Measurements from ENCODE around the gene FHOD3.

The FHOD3 gene

GRCh38 chr18:36476433-36476832 lies 178.9 kb downstream of the FHOD3 start:
- DNase-seq (ENCODE audit: insufficient read length, low spot score), result no peak
- TF ChIP-seq TAF1 (IDR thresholded peaks at IDR 0.05; ENCODE audit: low read depth, low read length), result no peak
- TF ChIP-seq PAX5 (IDR thresholded peaks at IDR 0.05; ENCODE audit: insufficient read depth, low read length, severe bottlenecking), result no peak
- FAIRE-seq, result no peak

GRCh38 chr18:36477776-36478175 lies 180.3 kb downstream of the FHOD3 start:
- TF ChIP-seq POLR2A (IDR thresholded peaks at IDR 0.05; ENCODE audit: low read depth, low read length) (no peak), SPI1 (IDR thresholded peaks at IDR 0.05; ENCODE audit: low read depth, low read length) (no peak), TAF1 (IDR thresholded peaks at IDR 0.05; ENCODE audit: low read depth, low read length) (no peak), PAX5 (IDR thresholded peaks at IDR 0.05; ENCODE audit: insufficient read depth, low read length, severe bottlenecking) (no peak), POU2F2 (IDR thresholded peaks at IDR 0.05; ENCODE audit: low read depth, low read length) (no peak), POLR2AphosphoS5 (IDR thresholded peaks at IDR 0.05; ENCODE audit: low read depth, low read length) (no peak)
- FAIRE-seq (no peak), DNase-seq (ENCODE audit: insufficient read length, low spot score) (no peak)

GRCh38 chr18:36481201-36481657 lies 183.7 kb downstream of the FHOD3 start:
- FAIRE-seq, result no peak
- TF ChIP-seq SPI1 (IDR thresholded peaks at IDR 0.05; ENCODE audit: low read depth, low read length) (no peak), POLR2A (IDR thresholded peaks at IDR 0.05; ENCODE audit: low read depth, low read length) (no peak), POU2F2 (IDR thresholded peaks at IDR 0.05; ENCODE audit: low read depth, low read length) (no peak), TAF1 (IDR thresholded peaks at IDR 0.05; ENCODE audit: low read depth, low read length) (no peak), PAX5 (IDR thresholded peaks at IDR 0.05; ENCODE audit: insufficient read depth, low read length, severe bottlenecking) (no peak), POLR2AphosphoS5 (IDR thresholded peaks at IDR 0.05; ENCODE audit: low read depth, low read length) (no peak)
- DNase-seq (ENCODE audit: insufficient read length, low spot score), result no peak

DNA sequence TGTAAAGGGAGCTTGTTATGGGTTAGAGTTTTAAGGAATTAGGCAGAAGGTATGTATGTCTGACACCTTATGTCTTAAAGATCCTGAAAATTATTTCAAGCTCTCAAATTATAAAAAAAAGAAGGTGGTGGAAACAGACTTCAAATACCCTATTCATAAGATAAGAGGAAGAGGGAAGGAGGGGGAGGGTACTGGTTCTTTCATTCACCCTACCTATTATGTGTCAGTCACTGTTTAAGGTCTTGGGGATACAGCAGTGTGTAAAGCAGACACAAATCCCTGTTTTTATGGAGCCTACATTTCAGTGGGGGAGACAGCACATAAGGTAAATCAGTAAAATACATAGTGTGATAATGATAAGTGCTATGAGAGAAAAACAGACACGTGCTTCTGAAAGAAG lies 184.4 kb downstream of the FHOD3 start:
- FAIRE-seq, result no peak
- DNase-seq (ENCODE audit: insufficient read length, low spot score), result no peak
- TF ChIP-seq PAX5 (IDR thresholded peaks at IDR 0.05; ENCODE audit: insufficient read depth, low read length, severe bottlenecking) (no peak), POU2F2 (IDR thresholded peaks at IDR 0.05; ENCODE audit: low read depth, low read length) (no peak), POLR2AphosphoS5 (IDR thresholded peaks at IDR 0.05; ENCODE audit: low read depth, low read length) (no peak)

GRCh38 chr18:36484591-36484990 lies 187.1 kb downstream of the FHOD3 start:
- FAIRE-seq, result no peak
- no peak for TF ChIP-seq POU2F2 (IDR thresholded peaks at IDR 0.05; ENCODE audit: low read depth, low read length)
- TF ChIP-seq PAX5 (IDR thresholded peaks at IDR 0.05; ENCODE audit: insufficient read depth, low read length, severe bottlenecking), result no peak
- no peak for TF ChIP-seq SPI1 (IDR thresholded peaks at IDR 0.05; ENCODE audit: low read depth, low read length)
- no peak for TF ChIP-seq POLR2A (IDR thresholded peaks at IDR 0.05; ENCODE audit: low read depth, low read length)
- no peak for TF ChIP-seq POLR2AphosphoS5 (IDR thresholded peaks at IDR 0.05; ENCODE audit: low read depth, low read length)
- no peak for TF ChIP-seq TAF1 (IDR thresholded peaks at IDR 0.05; ENCODE audit: low read depth, low read length)
- DNase-seq (ENCODE audit: insufficient read length, low spot score), result no peak

DNA sequence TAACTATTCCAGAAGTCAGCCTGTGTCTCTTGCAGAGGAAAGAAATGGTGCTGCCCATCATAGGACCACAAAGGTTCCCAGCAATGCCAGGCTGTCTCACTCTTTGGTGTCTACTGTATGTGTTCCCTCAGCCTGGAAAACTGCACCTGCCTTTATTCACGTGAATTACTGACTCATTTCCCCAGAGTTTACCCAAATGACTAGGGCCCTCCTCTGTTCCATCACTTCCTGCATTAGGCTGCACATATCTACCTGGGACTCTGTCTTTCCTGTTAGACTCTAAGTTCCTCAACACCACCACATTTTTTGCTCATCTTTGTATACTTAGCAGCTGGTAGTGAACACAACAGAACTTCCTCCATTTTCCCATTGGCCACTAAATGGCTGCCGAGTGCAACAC lies 188.3 kb downstream of the FHOD3 start:
- DNase-seq (ENCODE audit: insufficient read length, low spot score) (no peak), FAIRE-seq (no peak)
- TF ChIP-seq SPI1 (IDR thresholded peaks at IDR 0.05; ENCODE audit: low read depth, low read length) (no peak), POLR2A (IDR thresholded peaks at IDR 0.05; ENCODE audit: low read depth, low read length) (no peak), POU2F2 (IDR thresholded peaks at IDR 0.05; ENCODE audit: low read depth, low read length) (no peak), PAX5 (IDR thresholded peaks at IDR 0.05; ENCODE audit: insufficient read depth, low read length, severe bottlenecking) (no peak), TAF1 (IDR thresholded peaks at IDR 0.05; ENCODE audit: low read depth, low read length) (no peak), POLR2AphosphoS5 (IDR thresholded peaks at IDR 0.05; ENCODE audit: low read depth, low read length) (no peak)

GRCh38 chr18:36488131-36488530 lies 190.6 kb downstream of the FHOD3 start:
- FAIRE-seq (no peak), DNase-seq (ENCODE audit: insufficient read length, low spot score) (no peak)
- TF ChIP-seq SPI1 (IDR thresholded peaks at IDR 0.05; ENCODE audit: low read depth, low read length), result no peak
- TF ChIP-seq POLR2A (IDR thresholded peaks at IDR 0.05; ENCODE audit: low read depth, low read length), result no peak

DNA sequence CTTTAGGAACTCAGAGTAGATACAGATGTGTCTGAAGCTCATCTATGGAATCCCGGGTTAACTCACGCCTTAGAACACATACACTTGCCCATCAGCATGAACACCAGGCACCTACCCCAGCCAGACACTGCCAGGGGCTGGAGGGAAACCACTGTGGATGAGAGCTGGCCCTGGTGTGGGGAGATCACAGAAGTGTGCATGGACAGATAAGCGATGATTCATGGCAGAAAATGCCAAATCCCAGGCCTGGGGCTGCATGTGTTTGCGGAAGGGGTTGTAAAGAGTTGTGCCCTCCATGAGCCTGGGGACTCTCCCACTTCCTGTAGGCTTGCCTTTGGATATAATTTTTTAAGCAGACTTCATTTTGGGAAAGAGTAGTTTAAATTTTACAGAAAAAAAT lies 193.4 kb downstream of the FHOD3 start:
- FAIRE-seq (no peak), DNase-seq (ENCODE audit: insufficient read length, low spot score) (no peak)
- no peak for TF ChIP-seq POLR2AphosphoS5 (IDR thresholded peaks at IDR 0.05; ENCODE audit: low read depth, low read length)
- TF ChIP-seq SPI1 (IDR thresholded peaks at IDR 0.05; ENCODE audit: low read depth, low read length), result no peak
- TF ChIP-seq POLR2A (IDR thresholded peaks at IDR 0.05; ENCODE audit: low read depth, low read length), result no peak
- TF ChIP-seq POU2F2 (IDR thresholded peaks at IDR 0.05; ENCODE audit: low read depth, low read length), result no peak

- no peak for TF ChIP-seq SPI1 (IDR thresholded peaks at IDR 0.05; ENCODE audit: low read depth, low read length)
- TF ChIP-seq POU2F2 (IDR thresholded peaks at IDR 0.05; ENCODE audit: low read depth, low read length), result no peak
- no peak for TF ChIP-seq POLR2AphosphoS5 (IDR thresholded peaks at IDR 0.05; ENCODE audit: low read depth, low read length)
- no peak for TF ChIP-seq PAX5 (IDR thresholded peaks at IDR 0.05; ENCODE audit: insufficient read depth, low read length, severe bottlenecking)
- no peak for TF ChIP-seq TAF1 (IDR thresholded peaks at IDR 0.05; ENCODE audit: low read depth, low read length)
- no peak for TF ChIP-seq POLR2A (IDR thresholded peaks at IDR 0.05; ENCODE audit: low read depth, low read length)
- FAIRE-seq, result no peak
These were observed 195.3 kb downstream of the FHOD3 start for GRCh38 chr18:36492604-36493329.

GRCh38 chr18:36493349-36494159 lies 196.0 kb downstream of the FHOD3 start:
- TF ChIP-seq POLR2A (IDR thresholded peaks at IDR 0.05; ENCODE audit: low read depth, low read length) (no peak), POLR2AphosphoS5 (IDR thresholded peaks at IDR 0.05; ENCODE audit: low read depth, low read length) (no peak), PAX5 (IDR thresholded peaks at IDR 0.05; ENCODE audit: insufficient read depth, low read length, severe bottlenecking) (no peak), TAF1 (IDR thresholded peaks at IDR 0.05; ENCODE audit: low read depth, low read length) (no peak), POU2F2 (IDR thresholded peaks at IDR 0.05; ENCODE audit: low read depth, low read length) (no peak), SPI1 (IDR thresholded peaks at IDR 0.05; ENCODE audit: low read depth, low read length) (no peak)
- FAIRE-seq (no peak), DNase-seq (ENCODE audit: insufficient read length, low spot score) (no peak)

More at GRCh38 chr18:36492604-36493329, 195.3 kb downstream of the FHOD3 start:
- DNase-seq (ENCODE audit: insufficient read length, low spot score), result no peak

All from GM12891 (cell line).